ENCODE results near the gene RYR1. TPM values are rescaled to one million over a fixed set of nuclear protein-coding genes. Genes with fewer than 3 reads are reported as not detected.
"Not testable (repeated sequence)": the region's sequence is repeated elsewhere in the genome, so short reads cannot be mapped to it uniquely, and the experiment has no call there.

Gene RYR1
- total RNA-seq, 4 donors from 2014 or later: 0.54 to 1.6 (median 0.61) TPM

- H3K9me3 ChIP-seq: no peaks in the 10 kb centered on the region
- DNase-seq: no peak
- H3K27me3 ChIP-seq: no peaks in the 10 kb centered on the region
- no peaks in the 10 kb centered on the region for H3K4me1 ChIP-seq
- no peak overlapping the region for H3K4me3 ChIP-seq (replicated peaks in 1 of 3)
- no peak for TF ChIP-seq POLR2A (IDR thresholded peaks at IDR 0.05)
- TF ChIP-seq, protein P1, sequence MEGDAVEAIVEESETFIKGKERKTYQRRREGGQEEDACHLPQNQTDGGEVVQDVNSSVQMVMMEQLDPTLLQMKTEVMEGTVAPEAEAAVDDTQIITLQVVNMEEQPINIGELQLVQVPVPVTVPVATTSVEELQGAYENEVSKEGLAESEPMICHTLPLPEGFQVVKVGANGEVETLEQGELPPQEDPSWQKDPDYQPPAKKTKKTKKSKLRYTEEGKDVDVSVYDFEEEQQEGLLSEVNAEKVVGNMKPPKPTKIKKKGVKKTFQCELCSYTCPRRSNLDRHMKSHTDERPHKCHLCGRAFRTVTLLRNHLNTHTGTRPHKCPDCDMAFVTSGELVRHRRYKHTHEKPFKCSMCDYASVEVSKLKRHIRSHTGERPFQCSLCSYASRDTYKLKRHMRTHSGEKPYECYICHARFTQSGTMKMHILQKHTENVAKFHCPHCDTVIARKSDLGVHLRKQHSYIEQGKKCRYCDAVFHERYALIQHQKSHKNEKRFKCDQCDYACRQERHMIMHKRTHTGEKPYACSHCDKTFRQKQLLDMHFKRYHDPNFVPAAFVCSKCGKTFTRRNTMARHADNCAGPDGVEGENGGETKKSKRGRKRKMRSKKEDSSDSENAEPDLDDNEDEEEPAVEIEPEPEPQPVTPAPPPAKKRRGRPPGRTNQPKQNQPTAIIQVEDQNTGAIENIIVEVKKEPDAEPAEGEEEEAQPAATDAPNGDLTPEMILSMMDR (IDR thresholded peaks at IDR 0.05): no peak
- no peak overlapping the region for H3K27ac ChIP-seq
- WGBS, 2 donors: 94 to 95% methylated on average over 5 of the region's 5 CpGs
- H3K36me3 ChIP-seq: no peaks in the 10 kb centered on the region
- intact Hi-C loops (cut with DNase I): loop anchor here (10.0 kb wide), 1 partner anchor 86 kb away; no protein-coding TSS in a partner anchor
Observed at GRCh38 chr19:38549061-38549460, 115.6 kb downstream of the RYR1 start.

- Histone ChIP-seq H3K4me1 (no peaks in the 10 kb centered on the region), H3K36me3 (no peaks in the 10 kb centered on the region), H3K27me3 (no peaks in the 10 kb centered on the region), H3K9me3 (no peaks in the 10 kb centered on the region), H3K27ac (no peak overlapping the region), H3K4me3 (replicated peaks in 1 of 3) (no peak overlapping the region)
- no peak for DNase-seq
- intact Hi-C loops (cut with DNase I): loop anchor here (10.0 kb wide), 1 partner anchor 85 kb away; no protein-coding TSS in a partner anchor
- 80 to 85% methylated on average over 4 of the region's 4 CpGs for WGBS, 2 donors
- no peak for TF ChIP-seq POLR2A (IDR thresholded peaks at IDR 0.05)
- TF ChIP-seq, protein P1 (IDR thresholded peaks at IDR 0.05): no peak
Observed at GRCh38 chr19:38549942-38550341, 116.5 kb downstream of the RYR1 start.

- H3K36me3 ChIP-seq: no peaks in the 10 kb centered on the region
- H3K27ac ChIP-seq: no peak overlapping the region
- DNase-seq: no peak
- no peaks in the 10 kb centered on the region for H3K9me3 ChIP-seq
- H3K4me1 ChIP-seq: no peaks in the 10 kb centered on the region
- intact Hi-C loops (cut with DNase I): no loop called here
- H3K4me3 ChIP-seq (replicated peaks in 1 of 3): no peak overlapping the region
- WGBS, 2 donors: 78 to 84% methylated on average over 3 of the region's 3 CpGs
- TF ChIP-seq, protein P1 (IDR thresholded peaks at IDR 0.05): no peak
- no peak for TF ChIP-seq POLR2A (IDR thresholded peaks at IDR 0.05)
- no peaks in the 10 kb centered on the region for H3K27me3 ChIP-seq
Observed at GRCh38 chr19:38550376-38550775, 116.9 kb downstream of the RYR1 start.

GRCh38 chr19:38551450-38551813 lies 117.9 kb downstream of the RYR1 start:
- Histone ChIP-seq H3K4me1 (no peaks in the 10 kb centered on the region), H3K9me3 (no peaks in the 10 kb centered on the region), H3K27ac (no peak overlapping the region), H3K27me3 (no peaks in the 10 kb centered on the region), H3K36me3 (no peaks in the 10 kb centered on the region), H3K4me3 (replicated peaks in 1 of 3) (no peak overlapping the region)
- no peak for DNase-seq
- 80 to 82% methylated on average over 6 of the region's 6 CpGs for WGBS, 2 donors
- TF ChIP-seq, protein P1 (IDR thresholded peaks at IDR 0.05): no peak
- no peak for TF ChIP-seq POLR2A (IDR thresholded peaks at IDR 0.05)
- intact Hi-C loops (cut with DNase I): no loop called here

GRCh38 chr19:38553239-38553638 lies 119.7 kb downstream of the RYR1 start:
- H3K4me3 ChIP-seq (replicated peaks in 1 of 3); H3K36me3 ChIP-seq; H3K9me3 ChIP-seq; H3K27ac ChIP-seq; H3K27me3 ChIP-seq; intact Hi-C loops (cut with DNase I); H3K4me1 ChIP-seq; DNase-seq: not testable (repeated sequence)
- WGBS, 2 donors: 92 to 100% methylated on average over 1 of the region's 1 CpG

- no peaks in the 10 kb centered on the region for H3K9me3 ChIP-seq
- H3K27ac ChIP-seq: no peak overlapping the region
- 70 to 81% methylated on average over 3 of the region's 3 CpGs for WGBS, 2 donors
- intact Hi-C loops (cut with DNase I): no loop called here
- H3K36me3 ChIP-seq: no peaks in the 10 kb centered on the region
- no peaks in the 10 kb centered on the region for H3K27me3 ChIP-seq
- H3K4me3 ChIP-seq (replicated peaks in 1 of 3): no peak overlapping the region
- H3K4me1 ChIP-seq: peaks cover 0 to 4% of the 10 kb centered on the region in 2 donors
- no peak for TF ChIP-seq POLR2A (IDR thresholded peaks at IDR 0.05)
- TF ChIP-seq, protein P1 (IDR thresholded peaks at IDR 0.05): no peak
- no peak for DNase-seq
Observed at GRCh38 chr19:38554676-38555141, 121.2 kb downstream of the RYR1 start.

Data from thyroid gland (tissue), 4 donors.